Measurements from ENCODE around the gene LRP5. TPM values are rescaled to one million over a fixed set of nuclear protein-coding genes. Genes with fewer than 3 reads are reported as not detected.

The LRP5 gene
- total RNA-seq, result 10 to 100 TPM; 22.3 to 43.2 (median 33.8) TPM

DNA sequence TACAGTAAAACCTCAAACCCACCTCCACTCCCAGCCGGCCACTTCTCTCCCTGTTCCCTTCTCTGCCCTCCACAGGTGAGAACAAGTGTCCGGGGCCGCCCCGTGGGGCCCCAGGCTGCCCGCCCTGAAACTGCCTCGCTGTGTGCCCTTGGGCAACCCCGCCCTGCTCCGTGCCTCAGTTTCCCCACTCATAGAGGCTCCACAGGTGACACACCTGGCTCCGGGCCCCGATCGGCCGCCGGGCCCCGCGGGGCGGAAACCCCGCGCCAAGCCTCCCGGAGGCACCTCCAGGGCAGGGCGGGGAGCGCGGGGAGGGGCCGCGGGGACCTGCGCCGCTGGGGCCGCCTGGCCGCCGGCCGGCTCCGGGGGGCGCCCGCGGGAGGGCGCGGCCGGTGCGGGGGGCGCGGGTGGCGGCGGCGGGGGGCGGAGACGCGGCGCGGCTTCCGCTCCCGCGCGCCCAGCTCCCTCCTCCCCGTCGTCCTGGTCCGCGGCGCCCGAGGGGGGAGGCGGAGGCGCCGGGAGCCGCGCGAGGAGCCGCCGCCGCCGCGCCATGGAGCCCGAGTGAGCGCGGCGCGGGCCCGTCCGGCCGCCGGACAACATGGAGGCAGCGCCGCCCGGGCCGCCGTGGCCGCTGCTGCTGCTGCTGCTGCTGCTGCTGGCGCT, at the start of gene LRP5:
LRP5 (plus strand) TSS at position 475 of the 663 bp plus-strand sequence; CDS start at position 599, 124 bp downstream.
- Histone ChIP-seq H3K27ac (peak within 1 kb of the TSS in 3 of 4 donors; percentile 64 to 82 (median 69)), H3K36me3 (no peaks in the 10 kb centered on the region), H3K27me3 (no peaks in the 10 kb centered on the region), H3K4me3 (peak within 1 kb of the TSS; percentile 73 to 88 (median 76)), H3K9me3 (no peaks in the 10 kb centered on the region), H3K4me1 (peaks cover 0 to 39% (median 18%) of the 10 kb centered on the region in 4 donors)
- DNase-seq (ENCODE audit: low spot score in 2 of 2), result no peak
- no peak for TF ChIP-seq POLR2A (IDR thresholded peaks at IDR 0.05)
- TF ChIP-seq EP300 (IDR thresholded peaks at IDR 0.05), result no peak
- TF ChIP-seq, protein P1, sequence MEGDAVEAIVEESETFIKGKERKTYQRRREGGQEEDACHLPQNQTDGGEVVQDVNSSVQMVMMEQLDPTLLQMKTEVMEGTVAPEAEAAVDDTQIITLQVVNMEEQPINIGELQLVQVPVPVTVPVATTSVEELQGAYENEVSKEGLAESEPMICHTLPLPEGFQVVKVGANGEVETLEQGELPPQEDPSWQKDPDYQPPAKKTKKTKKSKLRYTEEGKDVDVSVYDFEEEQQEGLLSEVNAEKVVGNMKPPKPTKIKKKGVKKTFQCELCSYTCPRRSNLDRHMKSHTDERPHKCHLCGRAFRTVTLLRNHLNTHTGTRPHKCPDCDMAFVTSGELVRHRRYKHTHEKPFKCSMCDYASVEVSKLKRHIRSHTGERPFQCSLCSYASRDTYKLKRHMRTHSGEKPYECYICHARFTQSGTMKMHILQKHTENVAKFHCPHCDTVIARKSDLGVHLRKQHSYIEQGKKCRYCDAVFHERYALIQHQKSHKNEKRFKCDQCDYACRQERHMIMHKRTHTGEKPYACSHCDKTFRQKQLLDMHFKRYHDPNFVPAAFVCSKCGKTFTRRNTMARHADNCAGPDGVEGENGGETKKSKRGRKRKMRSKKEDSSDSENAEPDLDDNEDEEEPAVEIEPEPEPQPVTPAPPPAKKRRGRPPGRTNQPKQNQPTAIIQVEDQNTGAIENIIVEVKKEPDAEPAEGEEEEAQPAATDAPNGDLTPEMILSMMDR (IDR thresholded peaks at IDR 0.05), result no peak
- WGBS, 2 donors, result 15 to 19% methylated on average over 17 to 20 of the region's 85 CpGs

DNA sequence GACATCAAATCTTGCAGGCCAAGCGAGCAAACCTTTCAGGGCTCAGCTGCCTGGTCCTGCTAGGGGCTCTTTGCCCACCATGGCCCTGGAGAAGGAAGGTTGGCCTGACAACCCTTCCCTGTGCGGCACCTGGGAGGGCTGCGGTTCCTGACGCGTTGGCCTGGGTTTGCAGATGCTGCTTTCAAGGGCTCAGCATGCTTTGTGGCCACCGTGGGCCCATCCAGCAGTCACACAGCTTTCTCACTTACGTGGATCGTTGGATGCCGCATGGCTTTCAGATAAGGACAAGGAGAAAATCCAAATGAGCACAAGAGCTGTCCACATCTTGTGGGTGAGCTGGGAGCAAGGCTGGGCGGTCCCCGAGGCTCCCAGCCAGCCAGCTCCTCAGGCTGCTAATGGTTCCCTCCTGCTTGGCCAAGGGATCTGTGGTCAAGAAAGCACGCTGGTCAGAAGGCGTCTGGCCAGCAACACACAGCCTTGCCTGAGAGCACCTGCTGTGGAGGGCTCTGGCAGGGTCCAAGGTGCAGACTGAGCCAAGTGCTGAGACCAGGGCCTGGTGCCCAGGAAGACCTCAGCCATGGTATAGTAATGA, 48.9 kb upstream of the LRP5 start:
- peaks cover 4 to 76% (median 11%) of the 10 kb centered on the region in 3 donors for H3K36me3 ChIP-seq
- H3K9me3 ChIP-seq, result no peaks in the 10 kb centered on the region
- H3K27me3 ChIP-seq, result no peaks in the 10 kb centered on the region
- DNase-seq (ENCODE audit: low spot score in 2 of 2), result no peak
- peaks cover 0 to 51% (median 26%) of the 10 kb centered on the region in 4 donors for H3K4me1 ChIP-seq
- no peak overlapping the region for H3K4me3 ChIP-seq
- 83 to 88% methylated on average over 13 of the region's 13 CpGs for WGBS, 2 donors
- H3K27ac ChIP-seq, result no peak overlapping the region
- no peak for TF ChIP-seq EP300 (IDR thresholded peaks at IDR 0.05)

DNA sequence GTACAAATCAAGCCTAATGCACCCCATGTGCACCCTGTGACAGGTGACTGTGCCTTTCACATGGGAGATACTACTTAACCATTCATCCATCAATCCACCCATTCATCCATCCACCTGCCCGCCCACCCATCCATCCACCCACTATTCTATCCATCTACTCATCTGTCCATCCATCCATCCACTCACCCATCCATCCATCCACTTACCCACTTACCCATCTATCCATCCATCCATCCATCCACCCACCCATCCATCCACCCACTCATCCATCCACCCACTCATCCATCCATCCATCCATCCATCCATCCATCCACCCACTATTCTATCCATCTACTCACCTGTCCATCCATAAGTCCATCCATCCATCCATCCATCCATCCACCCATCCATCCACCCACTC, 48.1 kb upstream of the LRP5 start:
- Histone ChIP-seq H3K4me3 (no peak overlapping the region), H3K27me3 (no peaks in the 10 kb centered on the region), H3K27ac (no peak overlapping the region), H3K4me1 (peaks cover 0 to 58% (median 28%) of the 10 kb centered on the region in 4 donors), H3K9me3 (no peaks in the 10 kb centered on the region), H3K36me3 (peaks cover 4 to 76% (median 11%) of the 10 kb centered on the region in 3 donors)
- WGBS, 2 donors, result 94 to 100% methylated on average over 1 of the region's 1 CpG
- peak in 1 of 2 donors; percentile 1 for DNase-seq (ENCODE audit: low spot score in 2 of 2)
- TF ChIP-seq, protein P1 (IDR thresholded peaks at IDR 0.05), result no peak
- TF ChIP-seq EP300 (IDR thresholded peaks at IDR 0.05) (no peak), POLR2A (IDR thresholded peaks at IDR 0.05) (no peak)

DNA sequence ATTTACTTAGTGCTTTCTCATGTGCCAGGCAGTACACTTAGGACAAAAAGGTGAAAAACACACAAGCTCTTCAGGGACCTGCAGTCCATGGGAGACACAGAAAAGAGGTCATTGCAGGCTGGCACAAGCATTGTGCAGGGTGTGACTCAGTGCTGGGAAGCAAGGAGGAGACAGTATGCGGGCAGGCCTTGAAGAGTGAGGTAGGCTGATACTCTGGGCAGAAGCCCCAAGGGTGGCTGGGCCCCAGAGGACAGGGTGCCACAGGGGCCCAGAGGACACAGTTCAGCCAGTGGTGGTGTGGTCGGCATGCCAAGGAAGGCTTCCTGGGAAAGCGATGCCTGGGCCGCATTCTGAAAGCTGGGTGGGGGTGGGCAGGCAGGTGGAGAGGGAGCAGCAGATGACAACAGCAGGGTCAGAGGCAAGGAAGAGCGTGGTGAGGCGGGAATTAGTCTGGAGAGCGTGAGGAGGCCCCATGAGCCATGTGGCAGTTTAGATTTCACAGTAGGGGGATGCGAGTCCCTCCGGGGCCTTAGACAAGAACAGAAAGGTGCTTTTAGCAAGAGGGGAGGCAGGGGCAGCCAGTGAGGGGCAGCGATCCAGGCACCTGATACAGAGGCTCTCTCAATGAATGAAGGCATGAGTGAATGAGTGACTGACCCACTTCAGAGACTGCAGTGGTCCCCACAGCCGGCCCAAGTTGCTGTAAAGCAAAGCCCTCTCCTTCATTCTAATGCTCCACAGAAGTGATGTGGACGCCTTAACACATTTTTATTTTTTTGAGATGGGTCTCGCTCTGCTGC, 47.5 kb upstream of the LRP5 start:
- Histone ChIP-seq H3K27me3 (no peaks in the 10 kb centered on the region), H3K4me1 (peaks cover 0 to 65% (median 34%) of the 10 kb centered on the region in 4 donors), H3K9me3 (no peaks in the 10 kb centered on the region), H3K36me3 (peaks cover 4 to 76% (median 11%) of the 10 kb centered on the region in 3 donors), H3K27ac (peak overlapping the region in 3 of 4 donors; percentile 40 to 95 (median 95)), H3K4me3 (no peak overlapping the region)
- WGBS, 2 donors, result 81 to 93% methylated on average over 13 of the region's 13 CpGs
- no peak for DNase-seq (ENCODE audit: low spot score in 2 of 2)
- TF ChIP-seq, protein P1 (IDR thresholded peaks at IDR 0.05), result no peak
- TF ChIP-seq EP300 (IDR thresholded peaks at IDR 0.05) (no peak), POLR2A (IDR thresholded peaks at IDR 0.05) (no peak)

DNA sequence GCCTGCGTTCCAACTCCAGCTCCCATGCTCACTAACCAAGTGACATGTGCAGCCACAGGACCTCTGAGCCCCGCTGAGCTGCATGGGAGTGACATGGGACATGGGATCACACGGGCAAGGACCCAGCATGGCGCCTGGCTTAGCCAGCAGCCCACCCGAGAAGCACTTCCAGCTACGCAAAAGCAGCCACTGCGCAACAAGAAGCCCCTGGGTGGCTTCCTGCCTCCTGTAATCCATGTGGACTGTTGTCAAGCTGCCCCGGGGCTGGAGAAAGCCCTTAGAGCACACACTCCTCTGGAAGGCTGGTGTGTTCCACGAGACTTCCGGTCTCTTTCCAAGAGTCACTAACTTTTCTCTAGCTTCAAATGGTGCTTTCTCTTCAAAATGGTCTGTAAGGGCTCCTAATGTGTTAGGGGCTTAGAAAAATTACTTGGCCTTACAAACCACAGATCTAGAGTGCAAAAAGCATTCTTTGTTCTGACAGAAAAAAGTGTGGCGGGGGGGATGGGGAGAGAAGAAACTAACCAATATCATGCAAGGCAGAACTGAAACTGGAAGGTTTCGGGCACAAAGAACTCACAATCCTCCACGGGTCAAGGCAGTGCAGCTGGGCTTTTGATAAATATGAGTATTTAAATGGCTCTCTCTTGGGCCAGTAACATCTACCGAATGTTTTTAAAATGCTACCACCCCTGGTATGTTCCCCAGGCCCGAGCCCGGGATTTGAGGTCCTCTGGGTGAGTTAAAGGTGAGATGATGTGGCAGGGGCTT, 46.1 kb upstream of the LRP5 start:
- peaks cover 4 to 62% (median 11%) of the 10 kb centered on the region in 3 donors for H3K36me3 ChIP-seq
- 47 to 49% methylated on average over 16 of the region's 16 CpGs for WGBS, 2 donors
- TF ChIP-seq POLR2A (IDR thresholded peaks at IDR 0.05) (no peak), EP300 (IDR thresholded peaks at IDR 0.05) (peak in 1 of 2 donors; percentile 36)
- TF ChIP-seq, protein P1 (IDR thresholded peaks at IDR 0.05), result no peak
- H3K4me3 ChIP-seq, result peak overlapping the region in 1 of 4 donors; percentile 26
- H3K27me3 ChIP-seq, result no peaks in the 10 kb centered on the region
- peaks cover 0 to 77% (median 45%) of the 10 kb centered on the region in 4 donors for H3K4me1 ChIP-seq
- peak overlapping the region; percentile 56 to 95 (median 88) for H3K27ac ChIP-seq
- DNase-seq (ENCODE audit: low spot score in 2 of 2), result peak in 1 of 2 donors; percentile 16
- H3K9me3 ChIP-seq, result no peaks in the 10 kb centered on the region
